HG03064 (cell line): ENCODE results near the gene DNAJB6.

ENCODE experiments used
- ATAC-seq: cut with Tn5 transposase; IDR thresholded peaks from one replicate; pipeline ENCODE4 v1.9.1; 2021; ENCODE audit warnings: low read depth; ENCODE audit not compliant: unreplicated experiment

Gene DNAJB6

DNA sequence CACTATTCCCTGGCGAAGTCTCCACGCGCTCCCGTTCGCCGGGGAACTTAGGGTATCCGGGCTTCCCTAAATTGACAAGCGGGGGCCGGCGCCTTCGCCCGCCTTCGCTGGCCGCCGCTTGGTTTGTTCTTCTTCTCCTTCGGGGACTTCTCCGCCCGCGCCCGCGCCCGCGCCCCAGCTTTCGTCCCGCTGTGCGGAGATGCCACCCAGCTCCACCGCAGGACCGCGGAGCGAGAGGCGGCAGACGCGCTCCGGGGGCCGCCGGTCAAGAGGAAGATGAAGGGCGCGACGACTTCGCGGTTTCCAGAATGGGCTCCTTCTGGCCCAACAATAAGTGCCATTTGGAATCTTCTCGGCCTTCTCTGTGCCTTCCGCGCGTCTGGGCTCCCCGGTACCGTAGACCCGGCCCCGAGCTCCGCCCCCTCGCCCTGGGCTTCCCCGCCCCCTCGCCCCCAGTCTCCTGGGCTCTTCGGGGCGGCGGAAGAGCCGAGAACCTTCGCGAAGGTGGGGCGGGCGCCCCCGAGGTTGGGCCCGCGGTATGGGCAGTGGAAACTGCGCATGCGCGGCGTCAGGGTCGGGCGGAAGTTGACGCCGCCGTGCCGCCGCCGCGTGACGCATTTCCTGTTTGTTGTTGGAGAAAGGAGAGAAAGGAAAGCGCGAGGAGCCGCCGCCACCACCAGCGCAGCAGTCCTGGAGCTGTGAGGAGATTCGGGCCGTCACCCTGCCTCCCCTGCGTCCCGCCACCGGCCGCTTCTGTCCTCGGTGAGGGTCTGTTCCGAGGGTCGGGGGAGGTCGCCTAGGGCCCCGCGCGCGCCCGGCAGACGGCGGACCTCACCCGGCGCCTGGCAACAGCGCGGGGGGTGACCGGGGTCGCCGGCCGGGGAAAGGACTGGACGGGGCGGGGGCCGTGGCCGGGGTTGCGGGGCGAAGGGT lies at the start of gene DNAJB6:
TSS of gene DNAJB6 (plus strand) at position 622 of the 933 bp plus-strand sequence. CDS start 21,569 bp downstream, outside the sequence.
- ATAC-seq = peak; percentile 61

DNA sequence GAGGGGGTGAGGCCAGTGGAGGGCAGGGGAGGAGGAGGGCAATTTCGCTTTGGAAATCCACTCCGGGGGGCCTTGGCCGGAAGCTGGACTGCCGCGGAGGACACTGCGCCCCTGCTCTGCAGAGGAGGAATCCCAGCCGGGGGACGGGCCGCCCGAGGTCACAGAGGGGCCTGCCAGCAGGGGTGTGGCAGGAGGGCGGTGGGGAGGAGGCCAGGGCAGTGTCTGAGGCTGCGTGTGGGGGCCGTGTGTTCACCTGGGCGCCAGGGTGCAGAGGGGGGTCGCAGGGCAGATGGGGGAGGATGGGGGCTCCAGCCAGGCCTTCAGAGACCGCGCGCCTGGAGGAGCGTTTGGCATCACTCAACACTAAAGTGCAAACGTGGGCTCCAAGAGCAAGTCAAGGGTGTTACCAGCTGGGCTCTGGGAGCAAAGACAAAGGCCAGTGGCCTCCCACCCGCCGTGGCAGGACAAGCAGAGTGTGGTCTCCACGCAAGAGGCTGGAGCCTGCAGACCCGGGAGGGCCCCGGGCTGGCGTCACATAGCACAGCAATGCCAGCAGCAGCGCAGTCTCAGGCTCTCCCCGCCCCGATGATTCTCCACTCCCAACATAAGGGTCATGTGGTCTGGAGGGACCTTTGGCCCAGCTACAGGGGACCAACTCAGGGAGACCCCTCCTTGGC lies 45.3 kb upstream of the DNAJB6 start:
- no peak for ATAC-seq

DNA sequence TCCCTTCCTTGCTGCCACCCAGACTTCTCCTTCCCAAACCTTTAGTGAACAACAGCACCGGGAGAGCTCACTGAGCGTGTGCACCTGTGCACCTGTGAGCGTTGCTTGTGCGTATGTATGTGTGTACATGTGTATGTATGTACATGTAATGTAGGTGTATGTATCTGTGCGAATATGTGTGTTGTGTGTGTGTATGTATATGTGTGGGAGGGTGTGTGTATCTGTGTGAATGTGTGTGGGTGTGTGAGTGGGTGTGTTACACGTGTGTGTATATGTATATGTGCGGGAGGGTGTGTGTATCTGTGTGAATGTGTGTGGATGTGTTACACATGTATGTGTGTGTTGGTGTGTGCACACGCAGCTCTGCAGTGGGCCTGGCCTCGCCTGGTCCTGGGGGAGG lies 44.5 kb upstream of the DNAJB6 start:
- ATAC-seq = no peak

DNA sequence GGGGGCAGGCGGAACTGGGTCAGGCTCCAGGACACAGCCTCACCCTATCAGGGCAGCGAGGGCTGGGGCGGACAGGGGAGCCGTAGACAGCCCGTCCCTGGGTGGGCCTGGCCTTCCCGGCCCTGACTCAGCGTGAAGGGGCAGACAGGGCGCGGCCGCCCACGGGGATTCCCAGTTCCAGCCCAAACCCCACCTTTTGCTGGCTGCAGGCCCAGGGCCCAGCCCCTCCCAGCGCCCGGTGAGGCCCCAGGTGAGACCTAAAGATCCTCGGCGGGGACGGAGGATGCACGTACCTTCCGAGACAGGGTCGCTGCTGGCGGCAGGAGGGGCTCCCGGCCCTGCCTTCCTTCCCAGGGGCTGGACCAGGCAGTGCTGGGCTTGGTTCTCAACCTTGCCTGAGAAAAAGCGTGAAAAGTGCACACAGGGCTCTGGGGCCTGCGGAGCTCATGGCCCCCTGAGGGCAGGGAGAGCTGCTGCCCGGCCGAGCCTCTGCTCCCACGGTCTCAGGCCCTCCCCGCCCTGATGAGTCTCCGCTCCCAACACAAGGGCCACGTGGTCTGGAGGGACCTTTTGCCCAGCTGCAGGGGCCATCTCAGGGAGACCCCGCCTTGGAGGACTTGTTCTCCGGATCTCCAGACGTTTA lies 43.9 kb upstream of the DNAJB6 start:
- no peak for ATAC-seq

DNA sequence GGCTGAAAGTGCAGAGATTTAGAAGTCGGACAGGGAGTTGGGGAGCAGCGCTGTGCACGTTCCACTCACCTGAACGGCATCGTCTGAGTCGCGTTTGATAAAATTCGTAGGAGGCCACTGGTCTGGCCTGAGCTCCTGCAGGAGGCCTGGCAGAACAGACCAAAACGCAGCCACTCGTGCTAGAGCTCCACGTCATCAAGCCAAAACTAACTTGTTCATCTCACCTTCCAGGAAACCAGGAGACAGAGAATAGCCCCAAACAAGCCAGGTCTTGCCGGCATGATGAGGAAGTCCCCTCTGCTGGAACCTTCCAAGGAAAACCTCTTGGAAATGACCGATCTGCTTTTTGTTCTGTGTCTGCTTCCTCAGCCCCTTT lies 43.4 kb upstream of the DNAJB6 start:
- ATAC-seq = no peak

DNA sequence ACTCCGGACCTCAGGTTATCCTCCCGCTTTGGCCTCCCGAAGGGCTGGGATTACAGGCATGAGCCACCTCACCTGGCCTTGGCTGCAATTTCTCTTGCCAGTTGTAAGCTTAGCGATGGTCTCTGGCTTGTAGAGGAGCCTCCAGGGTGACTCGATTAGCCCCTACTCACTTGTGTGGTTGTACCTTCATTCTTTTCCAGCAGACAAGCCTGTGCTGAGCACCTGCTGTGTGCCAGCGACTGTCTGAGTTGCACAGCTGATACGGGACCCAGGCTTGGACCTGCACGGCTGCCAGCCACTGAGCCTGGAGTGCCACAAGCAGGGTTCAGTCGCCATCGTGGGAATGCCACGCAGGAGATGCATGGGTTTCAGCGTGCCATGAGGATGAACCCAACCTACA lies 42.0 kb upstream of the DNAJB6 start:
- no peak for ATAC-seq

DNA sequence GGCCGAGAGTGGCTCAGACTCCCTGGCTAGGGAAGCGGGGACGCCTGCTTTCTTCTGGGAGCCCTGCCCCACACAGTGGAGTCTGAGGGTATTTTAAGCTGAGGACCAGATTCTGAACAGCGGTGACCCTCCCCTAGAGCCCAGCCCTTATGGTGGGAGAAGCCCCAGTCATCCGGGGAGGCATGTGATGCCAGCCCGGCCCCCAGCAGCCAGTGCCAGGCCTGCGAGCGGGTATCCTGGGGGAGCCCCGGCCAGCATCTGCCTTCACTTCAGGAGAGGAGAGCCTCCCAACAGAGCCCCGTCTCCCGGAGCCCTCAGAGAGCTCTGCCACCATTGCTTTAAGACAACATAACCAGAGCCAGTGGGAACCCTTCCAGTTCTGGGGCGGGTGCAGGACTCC lies 41.5 kb upstream of the DNAJB6 start:
- ATAC-seq = no peak

DNA sequence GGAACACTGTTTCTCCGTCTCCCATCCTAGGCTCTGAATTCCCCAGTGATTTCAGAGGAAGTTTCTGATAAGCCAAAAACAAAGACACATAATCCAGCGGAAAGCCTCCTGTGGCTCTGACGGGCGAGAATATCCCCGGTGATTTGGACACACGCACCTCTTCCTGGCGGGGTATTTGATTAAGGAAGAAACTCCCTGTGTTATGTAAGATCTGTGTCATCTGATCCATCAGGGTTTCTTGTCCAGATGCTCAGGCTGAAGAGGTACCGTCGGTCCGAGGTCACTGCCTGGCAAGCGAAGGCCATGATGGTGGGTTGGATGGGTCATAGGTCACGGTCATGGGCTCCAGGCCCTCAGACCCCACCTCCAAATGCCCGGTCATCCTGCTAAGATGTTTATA lies 39.6 kb upstream of the DNAJB6 start:
- no peak for ATAC-seq

DNA sequence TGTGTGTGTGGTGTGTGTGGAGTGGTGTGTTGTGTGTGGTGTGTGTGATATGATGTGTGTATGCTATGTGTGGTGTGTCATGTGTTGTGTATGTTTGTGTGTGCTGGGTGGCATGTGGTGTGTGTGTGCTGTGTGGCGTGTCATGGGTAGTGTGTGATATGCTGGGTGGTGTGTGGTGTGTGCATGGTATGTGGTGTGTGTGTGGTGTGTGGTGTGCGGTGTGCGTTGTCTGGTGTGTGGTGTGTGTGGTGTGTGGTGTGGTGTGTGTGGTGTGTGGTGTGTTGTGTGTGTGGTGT lies 37.5 kb upstream of the DNAJB6 start:
- no peak for ATAC-seq

DNA sequence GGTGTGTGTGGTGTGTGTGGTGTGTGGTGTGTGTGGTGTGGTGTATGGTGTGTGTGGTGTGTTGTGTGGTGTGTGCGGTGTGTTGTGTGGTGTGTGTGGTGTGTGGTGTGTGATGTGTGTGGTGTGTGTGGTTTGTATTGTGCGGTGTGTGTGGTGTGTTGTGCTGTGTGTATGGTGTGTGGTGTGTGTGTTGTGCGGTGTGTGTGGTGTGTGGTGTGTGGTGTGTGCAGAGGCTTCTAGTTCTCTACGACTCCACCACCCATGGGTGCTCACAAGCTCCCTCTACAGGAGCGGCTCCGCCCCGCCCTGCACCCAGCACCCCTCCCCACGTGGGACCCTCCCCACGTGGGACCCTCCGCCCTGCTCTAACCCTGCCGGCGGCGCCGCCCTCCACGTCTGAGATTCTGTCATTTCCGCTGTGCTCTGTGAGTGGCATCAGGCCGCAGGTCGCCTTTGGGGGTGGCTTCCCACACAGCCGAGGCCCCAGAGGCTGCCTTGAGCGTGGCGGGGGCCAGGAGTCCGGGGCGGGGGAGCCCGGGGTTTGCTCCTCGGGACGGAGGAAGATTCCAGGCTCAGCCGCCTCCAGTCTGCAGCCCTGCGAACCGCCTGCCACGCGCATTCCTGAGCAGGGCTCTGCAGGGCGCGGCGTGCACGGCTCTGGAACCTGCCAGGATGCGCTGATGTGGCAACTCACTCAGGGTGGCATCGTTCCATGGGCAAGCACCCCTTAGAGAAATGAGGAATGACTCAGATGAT lies 37.0 kb upstream of the DNAJB6 start:
- ATAC-seq = no peak

DNA sequence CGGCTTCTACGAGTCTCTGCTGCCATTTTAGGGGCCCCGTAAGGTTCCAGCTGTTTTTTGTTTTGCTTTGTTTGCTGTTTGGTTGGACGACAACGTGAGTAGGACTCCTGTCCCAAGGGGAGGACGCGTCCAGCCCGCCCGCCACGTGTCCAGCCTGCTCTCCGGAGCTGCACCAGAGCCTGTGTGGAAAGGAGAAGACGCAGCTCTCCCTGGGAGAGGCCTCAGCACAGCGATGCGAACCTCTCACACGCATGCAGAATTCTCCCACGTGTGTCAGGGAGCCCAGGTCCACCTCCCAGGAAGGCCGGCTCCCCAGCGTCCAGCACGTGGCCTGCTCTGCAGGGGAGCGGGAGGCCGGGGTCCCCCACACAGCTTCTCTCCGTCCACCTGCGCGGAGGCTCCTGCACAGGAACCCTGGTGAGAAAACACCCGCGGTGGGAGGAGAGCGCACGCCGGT lies 36.4 kb upstream of the DNAJB6 start:
- ATAC-seq = no peak

DNA sequence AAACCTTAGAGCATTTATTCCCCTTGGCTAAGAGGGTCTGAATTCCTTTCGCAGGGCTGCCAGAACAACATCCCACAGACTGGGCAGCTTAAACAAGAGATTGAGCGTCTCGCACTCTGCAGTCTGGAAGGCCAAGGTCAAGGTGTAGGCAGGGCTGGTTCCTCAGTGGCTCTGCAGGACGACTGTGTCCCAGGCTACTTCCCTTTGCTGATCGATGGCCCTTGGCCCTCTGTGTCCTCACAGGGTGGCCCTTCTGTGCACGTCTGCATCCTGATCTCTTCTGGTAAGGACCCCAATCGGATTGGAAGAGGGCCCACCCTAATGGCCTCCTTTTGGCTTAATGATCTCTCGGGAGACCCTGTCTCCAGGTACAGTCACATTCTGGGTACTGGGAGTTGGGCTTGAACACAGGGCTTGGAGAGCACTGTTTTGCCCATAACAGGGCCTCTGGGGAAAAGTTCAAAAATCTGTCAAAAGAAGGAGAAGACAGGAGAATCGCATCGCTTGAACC lies 35.1 kb upstream of the DNAJB6 start:
- ATAC-seq = no peak

DNA sequence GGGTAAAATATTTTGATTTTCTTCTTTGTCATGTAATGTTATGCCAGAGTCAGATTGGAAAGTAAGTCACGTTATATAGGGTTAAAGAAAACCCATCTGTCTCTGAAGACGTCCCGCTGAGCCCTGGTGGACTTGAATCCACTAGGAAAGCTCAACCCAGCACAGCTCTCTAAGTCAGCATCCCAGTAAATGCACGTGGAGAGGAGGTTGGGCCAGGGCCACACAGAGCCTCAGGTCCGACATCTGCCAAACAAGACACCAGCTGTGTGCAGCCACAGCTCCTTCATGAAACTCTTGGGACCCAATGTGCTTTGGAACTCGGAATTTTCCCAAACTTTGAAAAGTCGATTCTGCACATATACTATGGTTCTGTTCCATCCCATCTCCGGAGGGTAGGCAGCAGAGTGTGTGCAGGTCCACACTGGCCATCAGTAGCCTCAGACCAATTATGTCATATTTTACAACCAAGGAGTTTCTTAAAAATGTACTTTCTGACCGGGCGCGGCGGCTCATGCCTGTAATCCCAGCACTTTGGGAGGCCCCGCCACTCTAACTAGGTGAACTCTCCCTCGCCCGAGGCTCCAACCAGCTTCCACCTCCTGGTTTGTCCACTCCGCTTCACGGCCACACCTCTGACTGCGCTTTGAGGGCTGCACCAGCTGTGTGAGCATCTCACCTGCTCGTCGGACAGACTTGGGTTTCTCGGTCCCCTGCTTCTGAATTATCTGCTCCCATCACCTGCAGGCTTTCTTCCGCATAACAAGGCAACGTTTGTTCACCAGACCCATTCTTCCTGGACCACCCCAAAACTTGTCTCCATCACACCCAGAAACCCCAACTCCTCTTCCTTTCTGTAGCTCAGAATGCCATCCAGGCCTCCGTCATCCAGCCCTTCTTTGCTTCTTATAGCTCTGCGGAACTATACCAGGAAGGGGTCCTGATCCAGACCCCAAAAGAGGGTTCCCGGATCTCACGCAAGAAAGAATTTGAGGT lies 29.7 kb upstream of the DNAJB6 start:
- ATAC-seq = no peak

DNA sequence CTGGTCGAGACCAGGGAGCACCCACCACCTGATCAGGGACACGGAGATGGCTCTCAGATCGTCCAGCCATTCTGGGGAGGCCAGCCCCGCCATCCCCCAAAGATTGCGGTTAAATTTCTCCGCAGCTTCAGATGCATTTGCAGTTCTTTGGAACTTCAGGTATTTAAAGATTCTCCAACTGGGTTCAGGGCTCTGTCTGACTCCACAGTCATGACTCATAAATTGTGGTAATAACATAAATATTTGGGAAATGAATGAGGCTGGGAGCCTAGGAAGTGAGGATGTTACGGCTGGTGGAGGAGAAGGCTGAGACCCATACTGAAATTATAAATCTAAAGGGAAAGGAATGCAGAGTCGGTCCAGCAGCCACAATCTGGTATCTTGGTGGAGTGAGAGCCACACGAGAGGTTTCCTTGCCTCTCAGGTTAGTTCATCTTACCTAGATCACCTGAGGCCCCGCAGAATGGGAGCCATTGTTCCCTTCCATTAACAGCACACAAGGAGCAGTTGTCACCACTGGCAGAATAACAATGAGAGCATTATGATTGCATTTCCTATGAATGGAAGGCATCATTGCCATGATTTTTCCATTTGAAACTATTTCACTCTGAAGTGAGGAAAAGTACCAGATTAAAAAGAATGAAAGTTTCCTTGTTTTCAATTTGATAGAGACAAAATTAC lies 26.7 kb upstream of the DNAJB6 start:
- ATAC-seq = no peak

DNA sequence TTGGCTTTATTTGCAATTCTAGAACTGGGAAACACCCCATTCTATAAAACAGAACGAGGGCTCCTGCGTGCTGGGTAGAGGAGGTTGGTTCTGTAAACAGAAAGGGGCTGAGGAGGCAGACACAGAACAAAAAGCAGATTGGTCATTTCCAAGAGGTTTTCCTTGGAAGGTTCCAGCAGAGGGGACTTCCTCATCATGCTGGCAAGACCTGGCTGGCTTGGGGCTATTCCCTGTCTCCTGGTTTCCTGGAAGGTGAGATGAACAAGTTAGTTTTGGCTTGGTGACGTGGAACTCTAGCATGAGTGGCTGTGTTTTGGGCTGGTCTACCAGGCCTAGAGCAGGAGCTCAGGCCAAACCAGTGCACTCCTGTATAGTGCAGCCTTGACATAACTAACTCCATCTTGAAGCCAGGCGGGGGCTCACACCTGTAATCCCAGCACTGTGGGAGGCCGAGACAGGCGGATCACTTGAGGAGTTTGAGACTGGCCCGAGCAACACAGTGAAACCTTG lies 26.1 kb upstream of the DNAJB6 start:
- no peak for ATAC-seq

DNA sequence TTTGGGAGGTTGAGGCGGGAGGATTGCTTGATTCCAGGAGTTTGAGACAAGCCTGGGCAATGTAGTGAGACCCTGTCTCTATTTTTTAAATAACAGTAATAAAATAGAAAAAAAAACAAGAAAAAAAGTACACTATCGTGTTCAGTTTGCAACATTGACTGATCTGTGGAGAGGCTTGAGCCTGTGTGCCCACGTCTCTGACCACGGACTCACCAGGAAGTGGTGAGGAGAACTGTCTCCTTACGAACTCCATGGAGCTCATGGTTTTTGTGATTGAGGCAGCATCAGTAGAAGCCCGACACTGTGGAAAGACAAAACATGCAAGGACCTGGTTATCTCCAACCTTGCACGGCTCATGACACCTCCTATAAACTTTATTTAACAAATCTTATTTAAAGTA lies 23.9 kb upstream of the DNAJB6 start:
- ATAC-seq = no peak

DNA sequence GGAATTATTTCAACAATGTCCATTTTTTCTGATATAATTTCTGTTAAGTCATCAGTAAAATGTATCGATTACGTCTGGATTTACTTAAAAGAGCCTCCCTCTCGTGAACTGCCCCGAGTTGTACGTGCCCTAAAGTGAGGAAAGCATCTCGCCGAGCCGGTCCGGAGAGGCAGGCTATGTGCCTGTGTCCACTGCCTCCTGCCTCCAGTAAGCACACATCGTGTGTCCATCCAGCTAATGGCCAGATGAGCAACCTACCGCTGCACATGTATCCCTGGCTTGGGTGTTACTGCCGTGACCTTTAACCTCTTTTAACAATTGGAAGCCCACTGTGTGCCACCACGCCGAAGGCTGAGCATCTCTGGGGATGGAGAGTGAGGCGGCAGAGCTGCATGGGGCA lies 23.2 kb upstream of the DNAJB6 start:
- ATAC-seq = no peak

DNA sequence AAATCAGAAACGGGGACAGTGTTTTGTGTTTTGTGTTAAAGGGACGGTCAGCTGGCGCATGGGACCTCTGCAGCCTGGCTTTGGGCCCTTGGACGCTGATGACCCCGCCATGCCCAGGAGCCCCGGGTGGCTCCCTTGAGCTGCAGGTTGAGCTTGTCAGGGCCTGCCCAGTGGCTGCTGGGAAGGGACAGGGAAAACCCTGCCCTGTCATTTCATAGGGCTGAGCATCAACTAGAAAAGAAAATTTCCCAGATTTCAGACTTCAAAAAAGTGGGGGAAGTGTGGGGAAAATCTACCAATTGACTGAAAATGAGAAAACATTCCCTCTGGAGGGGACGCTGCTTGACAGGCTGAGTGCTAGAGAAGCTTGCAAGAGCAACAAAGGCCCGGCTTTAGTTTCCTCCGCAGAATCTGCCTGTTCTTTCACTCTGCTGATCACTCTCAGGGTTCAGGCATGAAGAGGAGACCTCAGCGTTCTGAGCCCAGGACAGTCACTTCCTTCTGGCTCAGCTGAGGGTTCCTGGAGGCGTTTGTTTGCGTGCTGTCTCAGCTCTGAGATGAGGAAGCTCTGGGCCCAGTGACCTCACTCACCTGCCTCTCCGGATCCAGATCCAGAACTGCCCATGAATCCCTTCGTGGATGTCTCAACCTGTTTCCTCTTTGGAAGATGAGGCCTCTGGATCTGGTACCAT lies 18.6 kb upstream of the DNAJB6 start:
- ATAC-seq = no peak
